ENCODE results near the gene PRSS56. TPM values are rescaled to one million over a fixed set of nuclear protein-coding genes. Genes with fewer than 3 reads are reported as not detected.

PRSS56 gene
- total and polyA plus RNA-seq, 2 of the 13 experiments (the other 11 are each of a cell fraction or from before 2014, with no cell fraction given), result not detected

- TF ChIP-seq RERE (CRISPR knock-in tag; IDR thresholded peaks at IDR 0.05; ENCODE audit: low read depth), result no peak
- no peak for TF ChIP-seq DPF2 (CRISPR knock-in tag; IDR thresholded peaks at IDR 0.05; ENCODE audit: borderline replicate concordance, low read depth)
- TF ChIP-seq HMGXB4 (CRISPR knock-in tag; IDR thresholded peaks at IDR 0.05; ENCODE audit: borderline replicate concordance in 1 of 2, low read depth in 1 of 2), result no peak
- no peak for TF ChIP-seq HDAC6 (IDR thresholded peaks at IDR 0.05; ENCODE audit: low read depth, low read length)
- no peak for TF ChIP-seq ZNF510 (CRISPR knock-in tag; IDR thresholded peaks at IDR 0.05; ENCODE audit: low read depth)
- TF ChIP-seq, protein P1, sequence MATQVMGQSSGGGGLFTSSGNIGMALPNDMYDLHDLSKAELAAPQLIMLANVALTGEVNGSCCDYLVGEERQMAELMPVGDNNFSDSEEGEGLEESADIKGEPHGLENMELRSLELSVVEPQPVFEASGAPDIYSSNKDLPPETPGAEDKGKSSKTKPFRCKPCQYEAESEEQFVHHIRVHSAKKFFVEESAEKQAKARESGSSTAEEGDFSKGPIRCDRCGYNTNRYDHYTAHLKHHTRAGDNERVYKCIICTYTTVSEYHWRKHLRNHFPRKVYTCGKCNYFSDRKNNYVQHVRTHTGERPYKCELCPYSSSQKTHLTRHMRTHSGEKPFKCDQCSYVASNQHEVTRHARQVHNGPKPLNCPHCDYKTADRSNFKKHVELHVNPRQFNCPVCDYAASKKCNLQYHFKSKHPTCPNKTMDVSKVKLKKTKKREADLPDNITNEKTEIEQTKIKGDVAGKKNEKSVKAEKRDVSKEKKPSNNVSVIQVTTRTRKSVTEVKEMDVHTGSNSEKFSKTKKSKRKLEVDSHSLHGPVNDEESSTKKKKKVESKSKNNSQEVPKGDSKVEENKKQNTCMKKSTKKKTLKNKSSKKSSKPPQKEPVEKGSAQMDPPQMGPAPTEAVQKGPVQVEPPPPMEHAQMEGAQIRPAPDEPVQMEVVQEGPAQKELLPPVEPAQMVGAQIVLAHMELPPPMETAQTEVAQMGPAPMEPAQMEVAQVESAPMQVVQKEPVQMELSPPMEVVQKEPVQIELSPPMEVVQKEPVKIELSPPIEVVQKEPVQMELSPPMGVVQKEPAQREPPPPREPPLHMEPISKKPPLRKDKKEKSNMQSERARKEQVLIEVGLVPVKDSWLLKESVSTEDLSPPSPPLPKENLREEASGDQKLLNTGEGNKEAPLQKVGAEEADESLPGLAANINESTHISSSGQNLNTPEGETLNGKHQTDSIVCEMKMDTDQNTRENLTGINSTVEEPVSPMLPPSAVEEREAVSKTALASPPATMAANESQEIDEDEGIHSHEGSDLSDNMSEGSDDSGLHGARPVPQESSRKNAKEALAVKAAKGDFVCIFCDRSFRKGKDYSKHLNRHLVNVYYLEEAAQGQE (IDR thresholded peaks at IDR 0.05; ENCODE audit: borderline replicate concordance in 1 of 2, low read depth in 1 of 2, low read length in 2 of 2), result no peak
- no peak for TF ChIP-seq ZNF577 (CRISPR knock-in tag; IDR thresholded peaks at IDR 0.05; ENCODE audit: borderline replicate concordance, low read depth)
- TF ChIP-seq, protein P2, sequence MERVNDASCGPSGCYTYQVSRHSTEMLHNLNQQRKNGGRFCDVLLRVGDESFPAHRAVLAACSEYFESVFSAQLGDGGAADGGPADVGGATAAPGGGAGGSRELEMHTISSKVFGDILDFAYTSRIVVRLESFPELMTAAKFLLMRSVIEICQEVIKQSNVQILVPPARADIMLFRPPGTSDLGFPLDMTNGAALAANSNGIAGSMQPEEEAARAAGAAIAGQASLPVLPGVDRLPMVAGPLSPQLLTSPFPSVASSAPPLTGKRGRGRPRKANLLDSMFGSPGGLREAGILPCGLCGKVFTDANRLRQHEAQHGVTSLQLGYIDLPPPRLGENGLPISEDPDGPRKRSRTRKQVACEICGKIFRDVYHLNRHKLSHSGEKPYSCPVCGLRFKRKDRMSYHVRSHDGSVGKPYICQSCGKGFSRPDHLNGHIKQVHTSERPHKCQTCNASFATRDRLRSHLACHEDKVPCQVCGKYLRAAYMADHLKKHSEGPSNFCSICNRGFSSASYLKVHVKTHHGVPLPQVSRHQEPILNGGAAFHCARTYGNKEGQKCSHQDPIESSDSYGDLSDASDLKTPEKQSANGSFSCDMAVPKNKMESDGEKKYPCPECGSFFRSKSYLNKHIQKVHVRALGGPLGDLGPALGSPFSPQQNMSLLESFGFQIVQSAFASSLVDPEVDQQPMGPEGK (CRISPR knock-in tag; IDR thresholded peaks at IDR 0.05), result peak; percentile 59
- TF ChIP-seq NR2F1 (CRISPR knock-in tag; IDR thresholded peaks at IDR 0.05), result no peak
- TF ChIP-seq SP5 (CRISPR knock-in tag; IDR thresholded peaks at IDR 0.05; ENCODE audit: borderline replicate concordance, low read depth), result peak; percentile 39; the same call in 1 of the 2 replicates
- TF ChIP-seq, protein P3, sequence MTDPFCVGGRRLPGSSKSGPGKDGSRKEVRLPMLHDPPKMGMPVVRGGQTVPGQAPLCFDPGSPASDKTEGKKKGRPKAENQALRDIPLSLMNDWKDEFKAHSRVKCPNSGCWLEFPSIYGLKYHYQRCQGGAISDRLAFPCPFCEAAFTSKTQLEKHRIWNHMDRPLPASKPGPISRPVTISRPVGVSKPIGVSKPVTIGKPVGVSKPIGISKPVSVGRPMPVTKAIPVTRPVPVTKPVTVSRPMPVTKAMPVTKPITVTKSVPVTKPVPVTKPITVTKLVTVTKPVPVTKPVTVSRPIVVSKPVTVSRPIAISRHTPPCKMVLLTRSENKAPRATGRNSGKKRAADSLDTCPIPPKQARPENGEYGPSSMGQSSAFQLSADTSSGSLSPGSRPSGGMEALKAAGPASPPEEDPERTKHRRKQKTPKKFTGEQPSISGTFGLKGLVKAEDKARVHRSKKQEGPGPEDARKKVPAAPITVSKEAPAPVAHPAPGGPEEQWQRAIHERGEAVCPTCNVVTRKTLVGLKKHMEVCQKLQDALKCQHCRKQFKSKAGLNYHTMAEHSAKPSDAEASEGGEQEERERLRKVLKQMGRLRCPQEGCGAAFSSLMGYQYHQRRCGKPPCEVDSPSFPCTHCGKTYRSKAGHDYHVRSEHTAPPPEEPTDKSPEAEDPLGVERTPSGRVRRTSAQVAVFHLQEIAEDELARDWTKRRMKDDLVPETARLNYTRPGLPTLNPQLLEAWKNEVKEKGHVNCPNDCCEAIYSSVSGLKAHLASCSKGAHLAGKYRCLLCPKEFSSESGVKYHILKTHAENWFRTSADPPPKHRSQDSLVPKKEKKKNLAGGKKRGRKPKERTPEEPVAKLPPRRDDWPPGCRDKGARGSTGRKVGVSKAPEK (CRISPR knock-in tag; IDR thresholded peaks at IDR 0.05; ENCODE audit: borderline replicate concordance), result no peak
These were observed 5.7 kb downstream of the PRSS56 start, which contains the start of gene CHRND (continued) for GRCh38 chr2:232525791-232526371.

Measured in HepG2 (cell line).